ENCODE measurements around the gene NAA16.

DNA sequence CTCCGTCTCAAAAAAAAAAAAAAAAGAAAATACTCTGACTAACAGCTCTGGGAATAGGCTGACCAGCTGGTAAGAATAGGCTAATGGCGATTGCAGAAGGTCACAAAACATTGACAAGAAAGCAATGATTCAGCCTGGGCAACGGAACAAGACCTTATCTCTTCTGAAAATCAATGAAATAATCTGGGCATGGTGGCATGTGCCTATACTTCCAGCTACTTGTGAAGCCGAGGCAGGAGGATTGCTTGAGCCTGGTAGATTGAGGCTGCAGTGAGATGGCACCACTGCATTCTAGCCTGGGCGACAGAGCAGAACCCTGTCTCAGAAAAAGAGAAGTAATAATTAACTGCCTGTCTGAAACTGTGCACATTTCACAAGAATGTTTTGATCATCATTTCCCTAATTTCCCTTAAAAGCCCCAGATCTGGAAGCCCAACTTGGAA is 28.9 kb upstream of the NAA16 start:
- TF ChIP-seq, protein P1, sequence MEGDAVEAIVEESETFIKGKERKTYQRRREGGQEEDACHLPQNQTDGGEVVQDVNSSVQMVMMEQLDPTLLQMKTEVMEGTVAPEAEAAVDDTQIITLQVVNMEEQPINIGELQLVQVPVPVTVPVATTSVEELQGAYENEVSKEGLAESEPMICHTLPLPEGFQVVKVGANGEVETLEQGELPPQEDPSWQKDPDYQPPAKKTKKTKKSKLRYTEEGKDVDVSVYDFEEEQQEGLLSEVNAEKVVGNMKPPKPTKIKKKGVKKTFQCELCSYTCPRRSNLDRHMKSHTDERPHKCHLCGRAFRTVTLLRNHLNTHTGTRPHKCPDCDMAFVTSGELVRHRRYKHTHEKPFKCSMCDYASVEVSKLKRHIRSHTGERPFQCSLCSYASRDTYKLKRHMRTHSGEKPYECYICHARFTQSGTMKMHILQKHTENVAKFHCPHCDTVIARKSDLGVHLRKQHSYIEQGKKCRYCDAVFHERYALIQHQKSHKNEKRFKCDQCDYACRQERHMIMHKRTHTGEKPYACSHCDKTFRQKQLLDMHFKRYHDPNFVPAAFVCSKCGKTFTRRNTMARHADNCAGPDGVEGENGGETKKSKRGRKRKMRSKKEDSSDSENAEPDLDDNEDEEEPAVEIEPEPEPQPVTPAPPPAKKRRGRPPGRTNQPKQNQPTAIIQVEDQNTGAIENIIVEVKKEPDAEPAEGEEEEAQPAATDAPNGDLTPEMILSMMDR (conservative IDR thresholded peaks at IDR 0.05) = no peak
- no peak for TF ChIP-seq EZH2 (IDR thresholded peaks at IDR 0.05; ENCODE audit: low read depth)

All from PC-9 (cell line).